Left ventricle myocardium inferior (tissue), 1 donor: ENCODE data around the gene TRIM33. TPM values are rescaled to one million over a fixed set of nuclear protein-coding genes. Genes with fewer than 3 reads are reported as not detected.

ENCODE experiments used
- DNase-seq: peaks from one replicate; pipeline ENCODE4 v3.0.0-alpha.2; 2020
- H3K27ac ChIP-seq: fragments of 200-600 bp; replicated peaks from 2 replicates; pipeline ENCODE4 v1.8.0; 2021
- H3K27me3 ChIP-seq: fragments of 200-600 bp; 2 replicates; pipeline ENCODE4 v1.8.0; 2021; ENCODE audit warnings: low read depth
- H3K36me3 ChIP-seq: fragments of 200-600 bp; 2 replicates; pipeline ENCODE4 v1.8.0; 2021
- H3K4me1 ChIP-seq: fragments of 200-600 bp; 2 replicates; pipeline ENCODE4 v1.8.0; 2021
- H3K4me3 ChIP-seq: fragments of 200-600 bp; 2 replicates; pipeline ENCODE4 v1.8.0; 2021; ENCODE audit warnings: mild to moderate bottlenecking, moderate library complexity
- H3K9me3 ChIP-seq: fragments of 200-600 bp; replicated peaks from 2 replicates; pipeline ENCODE4 v1.8.0; 2021
- intact Hi-C: fragments of 100-400 bp; cut with micrococcal nuclease; formaldehyde crosslinking; loops from one replicate; pipeline ENCODE4 v1.11.0; 2022
- total RNA-seq: library from RNA; stranded (reverse); fragmentation: NEBNext Ultra II Directional; extraction: Animal tissue kit (Norgen Biotek cat#: 25700); gene quantifications from one replicate; pipeline ENCODE4 v1.2.1, GENCODE V29; 2021
- TF ChIP-seq, protein P1 (sequence below): fragments of 200-600 bp; IDR thresholded peaks from 2 replicates; pipeline ENCODE4 v1.8.0; 2021; ENCODE audit warnings: antibody characterized with exemption, mild to moderate bottlenecking, borderline replicate concordance
- donor health status: DM: no; HTN: yes; CAD: no; lungs with severe emphysema.

Gene TRIM33
- total RNA-seq, 1 donor from 2014 or later, result 14.2 TPM

DNA sequence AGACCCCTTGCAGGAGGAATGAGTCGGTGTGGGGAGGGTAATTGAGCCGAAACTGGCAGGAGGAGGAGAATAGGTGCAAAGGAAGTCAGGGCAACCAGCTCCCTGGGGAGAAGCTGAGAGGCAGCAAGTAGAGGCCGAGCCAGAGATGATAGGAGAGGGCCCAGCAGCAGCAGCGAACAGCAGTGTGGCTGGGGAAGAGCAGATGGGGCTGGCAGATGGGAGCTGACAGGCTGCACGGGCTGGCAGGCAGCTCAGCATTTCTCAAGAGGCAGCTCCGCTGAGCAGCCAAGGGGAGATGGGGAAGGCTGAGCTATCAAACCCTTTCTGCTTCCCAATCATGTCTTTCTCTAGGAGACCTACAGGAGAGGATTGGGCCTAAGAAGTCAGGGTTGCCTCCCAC, 158.2 kb downstream of the TRIM33 start:
- Histone ChIP-seq H3K36me3 (no peaks in the 10 kb centered on the region), H3K9me3 (no peaks in the 10 kb centered on the region), H3K27me3 (no peaks in the 10 kb centered on the region), H3K4me1 (peaks cover 11% of the 10 kb centered on the region), H3K4me3 (no peak overlapping the region), H3K27ac (no peak overlapping the region)
- DNase-seq, result no peak
- TF ChIP-seq, protein P1, sequence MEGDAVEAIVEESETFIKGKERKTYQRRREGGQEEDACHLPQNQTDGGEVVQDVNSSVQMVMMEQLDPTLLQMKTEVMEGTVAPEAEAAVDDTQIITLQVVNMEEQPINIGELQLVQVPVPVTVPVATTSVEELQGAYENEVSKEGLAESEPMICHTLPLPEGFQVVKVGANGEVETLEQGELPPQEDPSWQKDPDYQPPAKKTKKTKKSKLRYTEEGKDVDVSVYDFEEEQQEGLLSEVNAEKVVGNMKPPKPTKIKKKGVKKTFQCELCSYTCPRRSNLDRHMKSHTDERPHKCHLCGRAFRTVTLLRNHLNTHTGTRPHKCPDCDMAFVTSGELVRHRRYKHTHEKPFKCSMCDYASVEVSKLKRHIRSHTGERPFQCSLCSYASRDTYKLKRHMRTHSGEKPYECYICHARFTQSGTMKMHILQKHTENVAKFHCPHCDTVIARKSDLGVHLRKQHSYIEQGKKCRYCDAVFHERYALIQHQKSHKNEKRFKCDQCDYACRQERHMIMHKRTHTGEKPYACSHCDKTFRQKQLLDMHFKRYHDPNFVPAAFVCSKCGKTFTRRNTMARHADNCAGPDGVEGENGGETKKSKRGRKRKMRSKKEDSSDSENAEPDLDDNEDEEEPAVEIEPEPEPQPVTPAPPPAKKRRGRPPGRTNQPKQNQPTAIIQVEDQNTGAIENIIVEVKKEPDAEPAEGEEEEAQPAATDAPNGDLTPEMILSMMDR, result no peak
- intact Hi-C loops, result no loop called here

DNA sequence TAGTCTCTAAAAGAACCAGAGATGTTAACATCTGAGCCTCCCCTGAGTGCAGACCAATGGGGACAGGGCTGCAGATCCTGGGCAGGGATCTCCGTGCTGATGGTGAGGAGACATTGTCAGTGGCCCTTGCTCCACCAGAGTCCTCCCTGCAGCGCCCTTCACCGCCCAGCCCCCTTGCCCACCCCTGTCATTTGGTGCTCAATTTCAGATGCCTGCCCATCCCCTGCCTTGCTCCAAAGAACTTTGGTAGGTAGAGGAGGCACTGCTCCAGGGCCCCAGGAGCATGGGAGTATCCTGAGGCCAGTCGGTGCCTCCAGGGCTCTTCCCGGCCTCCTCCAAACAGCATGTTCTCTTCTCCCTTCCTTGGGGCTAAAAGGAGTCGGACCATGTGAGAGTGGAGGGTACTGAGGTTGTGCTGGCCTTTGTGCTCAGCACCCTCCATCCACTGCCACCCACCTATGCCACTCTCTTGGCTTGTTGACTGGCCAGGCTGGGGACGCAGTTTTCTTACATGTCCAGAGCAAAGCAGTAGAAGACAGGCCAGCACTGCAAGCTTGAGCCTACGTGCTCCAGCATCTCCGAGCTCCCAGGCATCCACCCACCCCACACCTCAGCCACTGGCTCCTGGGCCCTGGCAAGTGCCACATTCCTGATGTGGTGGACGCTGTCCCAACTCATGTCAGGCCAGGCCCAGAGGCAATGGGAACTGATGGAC, 160.1 kb downstream of the TRIM33 start:
- Histone ChIP-seq H3K4me1 (peaks cover 23% of the 10 kb centered on the region), H3K4me3 (no peak overlapping the region), H3K27me3 (no peaks in the 10 kb centered on the region), H3K9me3 (no peaks in the 10 kb centered on the region), H3K27ac (no peak overlapping the region), H3K36me3 (no peaks in the 10 kb centered on the region)
- no peak for DNase-seq
- intact Hi-C loops, result no loop called here
- TF ChIP-seq, protein P1, result no peak

DNA sequence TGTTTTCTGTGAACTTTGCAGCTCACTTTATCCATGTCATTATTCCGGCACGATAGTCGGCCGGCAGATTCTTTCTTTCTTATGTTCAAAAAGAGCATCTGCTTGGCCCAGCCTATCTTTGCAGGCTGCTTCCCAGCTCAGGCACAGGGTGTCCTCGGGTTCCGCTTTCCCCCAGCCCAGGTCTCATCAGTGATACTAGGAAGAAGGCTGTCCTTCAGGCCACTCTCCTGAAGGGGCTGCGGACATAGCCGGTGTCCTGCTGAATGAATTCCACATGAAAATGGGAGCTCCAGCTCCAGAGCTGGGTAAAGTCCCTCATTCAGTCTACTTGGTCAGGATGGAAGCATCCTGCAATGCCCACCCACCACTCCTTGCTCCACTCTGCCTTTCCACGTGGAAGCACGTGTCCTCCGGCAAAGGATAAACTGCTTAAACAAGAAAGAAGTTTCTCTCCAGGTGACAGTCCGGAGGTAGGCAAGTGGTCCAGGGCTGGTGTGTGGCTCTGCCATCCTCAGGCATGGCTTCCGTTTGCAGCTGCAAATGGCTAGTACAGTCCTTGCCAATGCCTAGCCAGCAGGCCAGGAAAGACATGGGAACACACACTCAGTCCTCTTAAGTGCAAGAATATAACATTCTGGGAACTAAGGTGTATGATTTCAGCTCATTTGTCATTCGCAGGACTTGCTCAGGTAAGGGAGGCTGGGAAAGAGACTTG, 161.0 kb downstream of the TRIM33 start:
- intact Hi-C loops, result loop anchor here (10.0 kb wide), 1 partner anchor 205 kb away; no protein-coding TSS in a partner anchor
- TF ChIP-seq, protein P1, result no peak

DNA sequence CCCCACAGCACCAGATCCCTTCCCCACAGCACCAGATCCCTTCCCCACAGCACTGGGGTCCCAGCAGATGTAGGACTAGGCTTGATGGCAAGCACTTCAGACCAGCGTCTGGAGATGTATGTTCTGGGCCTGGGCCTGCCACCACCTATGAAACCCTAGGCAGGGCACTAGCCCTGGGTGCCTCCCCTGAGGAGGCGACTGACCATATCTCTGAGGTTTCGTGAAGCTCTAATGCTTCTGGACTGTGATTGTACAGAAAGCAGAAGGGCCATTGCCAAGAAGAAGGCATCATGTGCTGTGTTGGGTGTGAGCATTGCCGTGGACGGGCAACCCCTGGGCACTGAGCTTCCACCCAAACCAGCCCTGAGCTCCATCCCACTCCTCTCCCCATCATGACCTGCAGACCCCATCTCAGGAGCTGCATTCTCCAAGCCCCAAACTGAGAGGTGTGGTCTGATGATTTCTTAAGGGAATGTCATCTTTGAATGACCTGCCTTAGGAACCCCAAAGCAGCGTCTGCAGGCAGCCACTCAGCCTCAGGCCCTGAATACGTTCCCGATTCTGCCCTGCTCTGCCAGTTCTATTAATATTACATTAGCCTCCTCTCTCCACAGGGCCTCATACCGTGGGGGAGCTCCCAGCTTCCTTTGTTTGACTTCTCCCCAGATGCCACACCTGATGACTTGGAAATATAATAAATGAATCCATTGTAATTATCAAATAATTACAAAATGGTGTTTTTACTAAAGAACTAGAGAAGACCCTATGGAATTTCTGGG, 163.4 kb downstream of the TRIM33 start:
- intact Hi-C loops, result loop anchor here (10.0 kb wide), 1 partner anchor 207 kb away; no protein-coding TSS in a partner anchor
- H3K9me3 ChIP-seq, result no peaks in the 10 kb centered on the region
- TF ChIP-seq, protein P1, result no peak

More for the DNA sequence above, 161.0 kb downstream of the TRIM33 start:
- no peak overlapping the region for H3K27ac ChIP-seq
- no peaks in the 10 kb centered on the region for H3K9me3 ChIP-seq
- H3K4me1 ChIP-seq, result peaks cover 27% of the 10 kb centered on the region
- H3K4me3 ChIP-seq, result no peak overlapping the region
- no peaks in the 10 kb centered on the region for H3K27me3 ChIP-seq
- H3K36me3 ChIP-seq, result no peaks in the 10 kb centered on the region
- DNase-seq, result no peak

DNA sequence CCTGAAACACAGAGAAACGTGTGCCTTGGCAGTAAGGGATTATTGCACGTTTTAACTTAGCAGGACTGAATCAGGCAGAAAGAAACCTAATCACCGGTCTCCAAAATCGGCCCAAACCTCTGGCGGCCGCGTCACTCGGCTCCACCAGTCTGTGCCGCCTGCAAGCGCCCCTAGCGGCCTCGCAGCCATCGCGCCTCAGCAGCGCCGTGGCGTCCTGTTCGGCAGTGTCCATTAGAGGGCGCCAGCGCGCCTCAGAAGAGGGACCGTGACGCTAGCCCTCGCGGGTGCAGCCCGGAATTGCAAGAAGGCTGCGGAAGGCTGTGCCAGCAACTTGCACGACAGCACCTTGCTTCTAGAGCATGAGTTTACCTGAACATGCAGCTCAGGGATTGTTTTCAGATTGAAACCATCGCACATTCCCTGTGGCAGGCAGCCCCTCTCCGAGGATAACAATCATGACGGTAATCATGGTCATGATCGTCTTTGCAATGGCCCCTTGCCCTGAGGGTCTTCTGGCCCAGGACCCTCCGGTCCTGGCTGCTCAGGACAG, 164.4 kb downstream of the TRIM33 start:
- no peaks in the 10 kb centered on the region for H3K27me3 ChIP-seq
- TF ChIP-seq, protein P1, result peak; percentile 100
- peak; percentile 94 for DNase-seq
- intact Hi-C loops, result loop anchor here (10.0 kb wide), 1 partner anchor 208 kb away; no protein-coding TSS in a partner anchor
- peaks cover 16% of the 10 kb centered on the region for H3K4me1 ChIP-seq
- H3K36me3 ChIP-seq, result no peaks in the 10 kb centered on the region
- peak overlapping the region; percentile 73 for H3K4me3 ChIP-seq
- H3K9me3 ChIP-seq, result no peaks in the 10 kb centered on the region
- peak overlapping the region; percentile 82 for H3K27ac ChIP-seq

More for the DNA sequence above, 163.4 kb downstream of the TRIM33 start:
- H3K4me1 ChIP-seq, result peaks cover 16% of the 10 kb centered on the region
- no peak overlapping the region for H3K4me3 ChIP-seq
- no peaks in the 10 kb centered on the region for H3K27me3 ChIP-seq
- no peak for DNase-seq
- no peak overlapping the region for H3K27ac ChIP-seq
- H3K36me3 ChIP-seq, result no peaks in the 10 kb centered on the region
